DMS 273 (cell line): ENCODE results near the gene CLSTN2.
A peak's percentile ranks its signal among the peaks of the same experiment; 100 is the strongest.

Experiments
- DNase-seq: peaks from one replicate; lab custom pipeline; 2025; ENCODE audit not compliant: unreplicated experiment; lab: John Stamatoyannopoulos, UW

Gene CLSTN2

GRCh38 chr3:140368223-140368811 is 433.3 kb downstream of the CLSTN2 start:
- no peak for DNase-seq

- DNase-seq = no peak
These were observed 435.7 kb downstream of the CLSTN2 start for GRCh38 chr3:140370686-140371085.

GRCh38 chr3:140373234-140373633 is 438.2 kb downstream of the CLSTN2 start:
- no peak for DNase-seq

GRCh38 chr3:140375002-140375401 is 440.0 kb downstream of the CLSTN2 start:
- DNase-seq = no peak

- DNase-seq = no peak
These were observed 441.3 kb downstream of the CLSTN2 start for GRCh38 chr3:140376136-140376889.

GRCh38 chr3:140377644-140378043 is 442.7 kb downstream of the CLSTN2 start:
- no peak for DNase-seq

GRCh38 chr3:140378571-140379340 is 443.8 kb downstream of the CLSTN2 start:
- DNase-seq = no peak

- no peak for DNase-seq
These were observed 449.2 kb downstream of the CLSTN2 start for GRCh38 chr3:140384028-140384771.

GRCh38 chr3:140384876-140385275 is 449.9 kb downstream of the CLSTN2 start:
- DNase-seq = no peak

- DNase-seq = peak; percentile 20
These were observed 451.5 kb downstream of the CLSTN2 start for GRCh38 chr3:140386357-140387100.

- DNase-seq = no peak
These were observed 452.3 kb downstream of the CLSTN2 start for GRCh38 chr3:140387244-140387643.

- DNase-seq = peak; percentile 55
These were observed 453.4 kb downstream of the CLSTN2 start for GRCh38 chr3:140388202-140388922.

GRCh38 chr3:140391061-140391460 is 456.1 kb downstream of the CLSTN2 start:
- peak; percentile 54 for DNase-seq

- DNase-seq = no peak
These were observed 459.6 kb downstream of the CLSTN2 start for GRCh38 chr3:140394488-140395133.

- no peak for DNase-seq
These were observed 460.4 kb downstream of the CLSTN2 start for GRCh38 chr3:140395134-140396075.

- DNase-seq = no peak
These were observed 461.1 kb downstream of the CLSTN2 start for GRCh38 chr3:140396110-140396509.

- DNase-seq = no peak
These were observed 462.9 kb downstream of the CLSTN2 start for GRCh38 chr3:140397847-140398246.

GRCh38 chr3:140398387-140398786 is 463.4 kb downstream of the CLSTN2 start:
- no peak for DNase-seq
